CD4-positive, alpha-beta T cell treated with Interleukin-10 for 1 hour (primary cell): Measurements from ENCODE around the gene TMEM255B.
"Not testable (repeated sequence)": the region's sequence is repeated elsewhere in the genome, so short reads cannot be mapped to it uniquely, and the experiment has no call there.

Source experiments
- DNase-seq: peaks from one replicate; pipeline ENCODE4 v3.0.0-alpha.2; 2020

Gene TMEM255B

GRCh38 chr13:113791226-113791625 lies 32.2 kb downstream of the TMEM255B start:
- no peak for DNase-seq

GRCh38 chr13:113791761-113792160 lies 32.7 kb downstream of the TMEM255B start:
- DNase-seq, result no peak

GRCh38 chr13:113792236-113792770 lies 33.3 kb downstream of the TMEM255B start:
- no peak for DNase-seq

GRCh38 chr13:113792886-113793717 lies 34.1 kb downstream of the TMEM255B start:
- DNase-seq, result no peak

GRCh38 chr13:113793718-113794085 lies 34.7 kb downstream of the TMEM255B start:
- DNase-seq, result no peak

GRCh38 chr13:113794086-113794485 lies 35.1 kb downstream of the TMEM255B start:
- DNase-seq, result no peak

GRCh38 chr13:113794764-113795173 lies 35.7 kb downstream of the TMEM255B start:
- no peak for DNase-seq

GRCh38 chr13:113795362-113795761 lies 36.3 kb downstream of the TMEM255B start:
- not testable (repeated sequence) for DNase-seq

- no peak for DNase-seq
Measured at GRCh38 chr13:113796211-113796963, 37.4 kb downstream of the TMEM255B start.

- no peak for DNase-seq
Measured at GRCh38 chr13:113796964-113797676, 38.1 kb downstream of the TMEM255B start.

- no peak for DNase-seq
Measured at GRCh38 chr13:113798200-113798811, 39.3 kb downstream of the TMEM255B start.

- DNase-seq, result no peak
Measured at GRCh38 chr13:113800576-113800926, 41.5 kb downstream of the TMEM255B start.

- no peak for DNase-seq
Measured at GRCh38 chr13:113801289-113801961, 42.4 kb downstream of the TMEM255B start.

GRCh38 chr13:113802090-113802531 lies 43.1 kb downstream of the TMEM255B start:
- no peak for DNase-seq

GRCh38 chr13:113802761-113803160 lies 43.7 kb downstream of the TMEM255B start:
- DNase-seq, result no peak

- no peak for DNase-seq
Measured at GRCh38 chr13:113803409-113804016, 44.5 kb downstream of the TMEM255B start.

- no peak for DNase-seq
Measured at GRCh38 chr13:113804017-113804702, 45.1 kb downstream of the TMEM255B start.

- DNase-seq, result no peak
Measured at GRCh38 chr13:113804703-113805430, 45.8 kb downstream of the TMEM255B start.

GRCh38 chr13:113805431-113806103 lies 46.5 kb downstream of the TMEM255B start:
- no peak for DNase-seq

GRCh38 chr13:113806104-113806471 lies 47.1 kb downstream of the TMEM255B start:
- no peak for DNase-seq
